ENCODE data around the gene RNF175.

RNF175 gene

GRCh38 chr4:153780876-153781275 is 21.1 kb upstream of the RNF175 start:
- Histone ChIP-seq H3K27me3 (peaks cover 0 to 5% (median under 1%) of the 10 kb centered on the region in 11 experiments; a peak in 19 of 22 replicates), H3K9me3 (replicated peaks in 1 of 11) (peaks cover 0 to 11% (median 7%) of the 10 kb centered on the region in 11 experiments; a peak in 9 of 22 replicates), H3K27ac (no peak overlapping the region), H3K36me3 (no peaks in the 10 kb centered on the region), H4K20me1 (no peaks in the 10 kb centered on the region), H3K4me3 (no peak overlapping the region), H3K9ac (no peak overlapping the region), H3K4me1 (peaks cover 0 to 15% (median 0%) of the 10 kb centered on the region in 10 experiments; a peak in 6 of 20 replicates), H3K4me2 (peak overlapping the region in 2 of 11 experiments; percentile 25 to 43; a peak in 5 of 22 replicates)
- TF ChIP-seq Cebpa-rat (IDR thresholded peaks at IDR 0.05), result no peak

- Histone ChIP-seq H3K4me1 (peaks cover 0 to 15% (median 0%) of the 10 kb centered on the region in 10 experiments; a peak in 6 of 20 replicates), H3K27me3 (peaks cover 0 to 5% (median 0%) of the 10 kb centered on the region in 11 experiments; a peak in 1 of 22 replicates), H3K4me3 (no peak overlapping the region), H3K4me2 (peak overlapping the region in 4 of 11 experiments; percentile 19 to 43 (median 34); a peak in 5 of 22 replicates), H3K9ac (no peak overlapping the region), H3K27ac (no peak overlapping the region), H3K9me3 (replicated peaks in 1 of 11) (peaks cover 0 to 11% (median 7%) of the 10 kb centered on the region in 11 experiments; a peak in 9 of 22 replicates), H4K20me1 (no peaks in the 10 kb centered on the region), H3K36me3 (no peaks in the 10 kb centered on the region)
- no peak for TF ChIP-seq Cebpa-rat (IDR thresholded peaks at IDR 0.05)
Observed at GRCh38 chr4:153780221-153780620, 20.4 kb upstream of the RNF175 start.

GRCh38 chr4:153778383-153778782 is 18.6 kb upstream of the RNF175 start:
- Histone ChIP-seq H3K9ac (no peak overlapping the region), H3K27ac (no peak overlapping the region), H3K4me2 (no peak overlapping the region), H3K9me3 (replicated peaks in 1 of 11) (peaks cover 0 to 11% (median 7%) of the 10 kb centered on the region in 11 experiments; a peak in 9 of 22 replicates), H3K27me3 (no peaks in the 10 kb centered on the region), H3K4me1 (peaks cover 0 to 15% (median 0%) of the 10 kb centered on the region in 10 experiments; a peak in 6 of 20 replicates), H3K4me3 (no peak overlapping the region), H3K36me3 (no peaks in the 10 kb centered on the region), H4K20me1 (no peaks in the 10 kb centered on the region)
- TF ChIP-seq Cebpa-rat (IDR thresholded peaks at IDR 0.05), result no peak

GRCh38 chr4:153777421-153777820 is 17.6 kb upstream of the RNF175 start:
- H3K4me3 ChIP-seq, result no peak overlapping the region
- H3K36me3 ChIP-seq, result no peaks in the 10 kb centered on the region
- no peak overlapping the region for H3K9ac ChIP-seq
- H3K9me3 ChIP-seq (replicated peaks in 1 of 11), result peaks cover 0 to 11% (median 7%) of the 10 kb centered on the region in 11 experiments; a peak in 9 of 22 replicates
- no peaks in the 10 kb centered on the region for H4K20me1 ChIP-seq
- no peak overlapping the region for H3K4me2 ChIP-seq
- no peaks in the 10 kb centered on the region for H3K27me3 ChIP-seq
- H3K27ac ChIP-seq, result no peak overlapping the region
- peak in 1 of 11 experiments; percentile 29; a peak in 1 of 22 replicates for TF ChIP-seq Cebpa-rat (IDR thresholded peaks at IDR 0.05)
- peaks cover 0 to 15% (median 0%) of the 10 kb centered on the region in 10 experiments; a peak in 6 of 20 replicates for H3K4me1 ChIP-seq

- Histone ChIP-seq H3K27ac (no peak overlapping the region), H3K9ac (no peak overlapping the region), H3K27me3 (no peaks in the 10 kb centered on the region), H4K20me1 (no peaks in the 10 kb centered on the region), H3K4me3 (no peak overlapping the region), H3K9me3 (replicated peaks in 1 of 11) (peaks cover 0 to 11% (median 7%) of the 10 kb centered on the region in 11 experiments; a peak in 9 of 22 replicates), H3K36me3 (no peaks in the 10 kb centered on the region), H3K4me1 (peaks cover 0 to 20% (median 0%) of the 10 kb centered on the region in 10 experiments; a peak in 7 of 20 replicates), H3K4me2 (no peak overlapping the region)
- TF ChIP-seq Cebpa-rat (IDR thresholded peaks at IDR 0.05), result no peak
Observed at GRCh38 chr4:153776601-153777000, 16.8 kb upstream of the RNF175 start.

GRCh38 chr4:153773236-153773690 is 13.4 kb upstream of the RNF175 start:
- no peaks in the 10 kb centered on the region for H4K20me1 ChIP-seq
- peaks cover 0 to 6% (median 3%) of the 10 kb centered on the region in 11 experiments; a peak in 8 of 22 replicates for H3K9me3 ChIP-seq (replicated peaks in 1 of 11)
- no peak overlapping the region for H3K4me2 ChIP-seq
- no peak overlapping the region for H3K27ac ChIP-seq
- no peak overlapping the region for H3K9ac ChIP-seq
- H3K27me3 ChIP-seq, result no peaks in the 10 kb centered on the region
- no peak overlapping the region for H3K4me3 ChIP-seq
- H3K4me1 ChIP-seq, result peaks cover 0 to 18% (median 0%) of the 10 kb centered on the region in 10 experiments; a peak in 6 of 20 replicates
- H3K36me3 ChIP-seq, result no peaks in the 10 kb centered on the region
- TF ChIP-seq Cebpa-rat (IDR thresholded peaks at IDR 0.05), result no peak

- Histone ChIP-seq H3K27me3 (no peaks in the 10 kb centered on the region), H3K4me1 (peaks cover 0 to 18% (median 0%) of the 10 kb centered on the region in 10 experiments; a peak in 6 of 20 replicates), H4K20me1 (no peaks in the 10 kb centered on the region), H3K27ac (no peak overlapping the region), H3K4me3 (no peak overlapping the region), H3K4me2 (peak overlapping the region in 4 of 11 experiments; percentile 35 to 62 (median 46); a peak in 6 of 22 replicates), H3K9ac (no peak overlapping the region), H3K9me3 (replicated peaks in 1 of 11) (peaks cover 0 to 9% (median 6%) of the 10 kb centered on the region in 11 experiments; a peak in 6 of 22 replicates), H3K36me3 (no peaks in the 10 kb centered on the region)
- TF ChIP-seq Cebpa-rat (IDR thresholded peaks at IDR 0.05), result no peak
Observed at GRCh38 chr4:153771046-153771445, 11.2 kb upstream of the RNF175 start.

- no peak overlapping the region for H3K4me2 ChIP-seq
- peaks cover 0 to 14% (median 10%) of the 10 kb centered on the region in 11 experiments; a peak in 8 of 22 replicates for H3K9me3 ChIP-seq (replicated peaks in 1 of 11)
- H3K27me3 ChIP-seq, result peaks cover 0 to 5% (median under 1%) of the 10 kb centered on the region in 11 experiments; a peak in 6 of 22 replicates
- TF ChIP-seq Cebpa-rat (IDR thresholded peaks at IDR 0.05), result no peak
- H3K27ac ChIP-seq, result no peak overlapping the region
- peaks cover 0 to 14% (median 0%) of the 10 kb centered on the region in 10 experiments; a peak in 6 of 20 replicates for H3K4me1 ChIP-seq
- H3K36me3 ChIP-seq, result no peaks in the 10 kb centered on the region
- no peak overlapping the region for H3K9ac ChIP-seq
- no peak overlapping the region for H3K4me3 ChIP-seq
- no peaks in the 10 kb centered on the region for H4K20me1 ChIP-seq
Observed at GRCh38 chr4:153766758-153767157, 6.9 kb upstream of the RNF175 start.

- peaks cover 0 to 14% (median 9%) of the 10 kb centered on the region in 11 experiments; a peak in 19 of 22 replicates for H3K27me3 ChIP-seq
- H3K36me3 ChIP-seq, result no peaks in the 10 kb centered on the region
- H4K20me1 ChIP-seq, result no peaks in the 10 kb centered on the region
- H3K9ac ChIP-seq, result no peak overlapping the region
- H3K4me2 ChIP-seq, result no peak overlapping the region
- H3K4me3 ChIP-seq, result no peak overlapping the region
- peaks cover 0 to 6% (median 0%) of the 10 kb centered on the region in 10 experiments; a peak in 6 of 20 replicates for H3K4me1 ChIP-seq
- TF ChIP-seq Cebpa-rat (IDR thresholded peaks at IDR 0.05), result no peak
- peaks cover 0 to 15% (median 10%) of the 10 kb centered on the region in 11 experiments; a peak in 8 of 22 replicates for H3K9me3 ChIP-seq (replicated peaks in 1 of 11)
- no peak overlapping the region for H3K27ac ChIP-seq
Observed at GRCh38 chr4:153765894-153766293, 6.1 kb upstream of the RNF175 start.

Measured in BLaER1 treated with 17β-estradiol and CSF1 and Interleukin-3, amounts not matched to agents 10 nM and 100 nM (cell line).